Stimulated activated CD8-positive, alpha-beta memory T cell treated with anti-CD3 and anti-CD28 coated beads, Interleukin-12 subunit alpha, Interleukin-12 subunit beta, amount 100 ng/mL, for 24 hours (primary cell): ENCODE measurements around the gene PORCN.

ENCODE experiments used
- DNase-seq: peaks from one replicate; pipeline ENCODE4 v3.0.0-alpha.2; 2020; ENCODE audit errors: extremely low read depth

Gene PORCN

GRCh38 chrX:48476919-48477318 lies 31.9 kb upstream of the PORCN start:
- DNase-seq = no peak

- DNase-seq = no peak
These were observed 30.6 kb upstream of the PORCN start for GRCh38 chrX:48477960-48478755.

- no peak for DNase-seq
These were observed 30.0 kb upstream of the PORCN start for GRCh38 chrX:48478806-48479205.

GRCh38 chrX:48480142-48480541 lies 28.6 kb upstream of the PORCN start:
- DNase-seq = no peak

GRCh38 chrX:48480583-48480982 lies 28.2 kb upstream of the PORCN start:
- no peak for DNase-seq

- DNase-seq = no peak
These were observed 26.3 kb upstream of the PORCN start for GRCh38 chrX:48482526-48482925.

GRCh38 chrX:48487362-48487798 lies 21.4 kb upstream of the PORCN start:
- no peak for DNase-seq

GRCh38 chrX:48488034-48488433 lies 20.8 kb upstream of the PORCN start:
- no peak for DNase-seq

- no peak for DNase-seq
These were observed 19.5 kb upstream of the PORCN start for GRCh38 chrX:48489296-48489695.

- no peak for DNase-seq
These were observed 18.9 kb upstream of the PORCN start for GRCh38 chrX:48489892-48490291.

GRCh38 chrX:48490661-48491060 lies 18.1 kb upstream of the PORCN start:
- DNase-seq = no peak

GRCh38 chrX:48491809-48492208 lies 17.0 kb upstream of the PORCN start:
- no peak for DNase-seq

GRCh38 chrX:48492293-48492910 lies 16.4 kb upstream of the PORCN start:
- no peak for DNase-seq

- DNase-seq = no peak
These were observed 14.9 kb upstream of the PORCN start for GRCh38 chrX:48493890-48494364.

- DNase-seq = no peak
These were observed 12.1 kb upstream of the PORCN start for GRCh38 chrX:48496660-48497059.

GRCh38 chrX:48497871-48498270 lies 10.9 kb upstream of the PORCN start:
- DNase-seq = no peak

- DNase-seq = no peak
These were observed 10.4 kb upstream of the PORCN start for GRCh38 chrX:48498374-48498809.

- DNase-seq = no peak
These were observed 4.5 kb upstream of the PORCN start for GRCh38 chrX:48504261-48504660.

GRCh38 chrX:48505481-48505880 lies 3.3 kb upstream of the PORCN start:
- DNase-seq = no peak

- DNase-seq = no peak
These were observed 1.5 kb upstream of the PORCN start for GRCh38 chrX:48507246-48507645.

GRCh38 chrX:48509245-48509590 lies 426 bp downstream of the PORCN start:
- DNase-seq = no peak

- no peak for DNase-seq
These were observed 827 bp downstream of the PORCN start for GRCh38 chrX:48509619-48510018.

- no peak for DNase-seq
These were observed 2.8 kb downstream of the PORCN start for GRCh38 chrX:48511560-48511959.
